Thyroid gland (tissue), 4 donors: Measurements from ENCODE around the gene ZNF777. TPM values are rescaled to one million over a fixed set of nuclear protein-coding genes. Genes with fewer than 3 reads are reported as not detected.

Experiments
- DNase-seq, 2 donors: peaks; one replicate each; pipeline ENCODE4 v3.0.0-alpha.2; 2019
- H3K27ac ChIP-seq, 3 donors: fragments of 200-600 bp; sonication (generic); 1 replicate in 2 of 3; 2 replicates in 1 of 3; pipeline ENCODE4 v1.5.1; 2016 to 2019; ENCODE audit warnings: mild to moderate bottlenecking in 1 of 3, moderate library complexity in 1 of 3
- H3K27me3 ChIP-seq: fragments of 200-600 bp; sonication (generic); one replicate; pipeline ENCODE4 v1.5.1; 2019
- H3K36me3 ChIP-seq, 2 donors: fragments of 200-600 bp; sonication (generic); one replicate each; pipeline ENCODE4 v1.5.1; 2016 to 2019
- H3K4me1 ChIP-seq, 2 donors: fragments of 200-600 bp; sonication (generic); one replicate each; pipeline ENCODE4 v1.5.1; 2017 to 2019
- H3K4me3 ChIP-seq, 3 donors: fragments of 200-600 bp; sonication (generic); replicated peaks in 1 of 3; 1 replicate in 2 of 3; 2 replicates in 1 of 3; pipeline ENCODE4 v1.5.1; 2016; ENCODE audit warnings: mild to moderate bottlenecking in 1 of 3
- H3K9me3 ChIP-seq: fragments of 200-600 bp; sonication (generic); one replicate; pipeline ENCODE4 v1.5.1; 2017
- POLR2A ChIP-seq, 2 donors: fragments of 450-650 bp; IDR thresholded peaks; one replicate each; pipeline ENCODE4 v1.6.1; 2017; ENCODE audit warnings: antibody characterized with exemption in 2 of 2, mild to moderate bottlenecking in 2 of 2, moderate library complexity in 1 of 2
- WGBS, 2 donors: methylation state at CpG; one replicate each; pipeline ENCODE4 v1.1.5; 2017; 5-methylcytosine and 5-hydroxymethylcytosine counted together
- intact Hi-C: fragments of 100-400 bp; cut with DNase I; formaldehyde crosslinking; loops from one replicate; pipeline ENCODE4 v1.15.1; 2023
- total RNA-seq, 4 donors: library from RNA; depleted of rRNA; stranded (reverse); fragments of >200 nt; gene quantifications; one replicate each; pipeline ENCODE4 v1.2.3, GENCODE V29; 2016
- TF ChIP-seq, protein P1 (sequence below), 6 experiments: fragments of 200-600 bp in 3 of 6; fragments of 450-650 bp in 3 of 6; sonication (generic) in 3 of 6; IDR thresholded peaks; one replicate each; pipeline ENCODE4 v1.5.1; 2016 to 2019; ENCODE audit warnings: antibody characterized with exemption in 6 of 6, mild to moderate bottlenecking in 2 of 6, inconsistent platforms in 1 of 6, moderate library complexity in 1 of 6

ZNF777 gene
- total RNA-seq, 4 donors from 2014 or later, result 9.0 to 14.9 (median 12.1) TPM

DNA sequence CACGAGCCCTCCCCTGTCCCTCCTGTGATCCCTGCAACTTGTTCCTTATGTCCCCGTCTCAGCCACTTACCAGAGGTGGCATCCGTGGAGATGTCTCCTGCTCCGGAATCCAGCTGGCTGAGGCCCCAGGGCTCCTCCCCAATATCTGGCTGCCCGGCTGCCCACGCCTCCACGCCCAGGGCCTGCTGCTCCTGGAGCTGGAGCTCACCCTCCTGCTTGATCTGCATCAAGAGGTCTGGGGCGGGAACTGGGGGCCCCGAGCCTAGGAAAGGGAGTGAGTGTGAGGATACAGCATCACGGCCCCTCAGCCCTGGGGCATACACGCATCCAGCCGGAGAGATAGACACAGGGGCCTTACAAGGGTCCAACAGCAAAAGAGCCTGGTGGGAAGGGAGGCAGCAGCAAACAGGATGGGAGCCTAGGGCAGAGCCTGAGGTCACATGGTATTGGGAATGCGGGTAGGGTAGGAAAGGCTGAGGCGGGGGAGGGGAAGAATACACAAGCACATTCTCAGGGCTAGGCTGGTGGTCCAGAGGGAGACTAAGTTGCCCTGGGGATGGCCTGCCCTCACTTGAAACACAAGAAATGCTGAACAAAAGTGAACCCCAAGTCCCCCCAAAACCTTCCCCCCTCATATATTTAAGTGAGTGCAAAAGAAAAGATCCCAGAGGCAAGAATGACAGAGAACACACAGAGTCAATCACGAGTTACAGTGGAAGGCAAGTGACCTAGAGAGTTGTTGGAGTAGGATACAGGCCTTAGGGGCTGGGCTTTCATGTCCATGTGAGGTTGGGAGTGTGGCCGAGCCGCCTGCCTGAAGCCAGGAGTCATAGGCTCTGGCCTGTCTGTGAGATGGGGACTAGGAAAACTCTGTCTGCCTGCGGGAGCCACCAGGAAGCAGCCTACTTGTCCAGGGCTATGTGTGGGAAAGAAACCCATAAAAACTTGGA is 16.9 kb upstream of the ZNF777 start:
- H3K4me1 ChIP-seq, result no peaks in the 10 kb centered on the region
- WGBS, 2 donors, result 92 to 94% methylated on average over 15 to 18 of the region's 18 CpGs
- TF ChIP-seq POLR2A (IDR thresholded peaks at IDR 0.05), result no peak
- TF ChIP-seq, protein P1, sequence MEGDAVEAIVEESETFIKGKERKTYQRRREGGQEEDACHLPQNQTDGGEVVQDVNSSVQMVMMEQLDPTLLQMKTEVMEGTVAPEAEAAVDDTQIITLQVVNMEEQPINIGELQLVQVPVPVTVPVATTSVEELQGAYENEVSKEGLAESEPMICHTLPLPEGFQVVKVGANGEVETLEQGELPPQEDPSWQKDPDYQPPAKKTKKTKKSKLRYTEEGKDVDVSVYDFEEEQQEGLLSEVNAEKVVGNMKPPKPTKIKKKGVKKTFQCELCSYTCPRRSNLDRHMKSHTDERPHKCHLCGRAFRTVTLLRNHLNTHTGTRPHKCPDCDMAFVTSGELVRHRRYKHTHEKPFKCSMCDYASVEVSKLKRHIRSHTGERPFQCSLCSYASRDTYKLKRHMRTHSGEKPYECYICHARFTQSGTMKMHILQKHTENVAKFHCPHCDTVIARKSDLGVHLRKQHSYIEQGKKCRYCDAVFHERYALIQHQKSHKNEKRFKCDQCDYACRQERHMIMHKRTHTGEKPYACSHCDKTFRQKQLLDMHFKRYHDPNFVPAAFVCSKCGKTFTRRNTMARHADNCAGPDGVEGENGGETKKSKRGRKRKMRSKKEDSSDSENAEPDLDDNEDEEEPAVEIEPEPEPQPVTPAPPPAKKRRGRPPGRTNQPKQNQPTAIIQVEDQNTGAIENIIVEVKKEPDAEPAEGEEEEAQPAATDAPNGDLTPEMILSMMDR (IDR thresholded peaks at IDR 0.05), result no peak

DNA sequence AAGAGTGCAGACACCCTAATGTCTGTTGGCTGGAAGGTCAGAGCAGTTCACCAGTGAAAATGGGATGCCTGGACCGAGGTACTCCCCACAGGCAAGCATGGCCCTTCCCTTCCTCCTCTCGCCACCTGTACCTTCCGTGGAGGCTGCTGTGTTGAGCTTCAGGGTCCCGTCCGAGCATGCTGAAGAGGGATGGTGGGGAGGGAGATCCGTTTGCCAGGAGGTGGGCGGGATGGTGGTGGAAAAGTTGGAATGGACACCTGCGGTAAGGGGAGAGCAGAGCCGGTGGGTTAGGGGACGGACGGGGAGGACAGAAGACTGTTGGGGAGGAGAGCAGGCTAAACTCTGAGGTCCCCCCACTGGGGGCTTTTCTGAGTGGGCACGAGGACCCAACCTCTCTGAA is 15.9 kb upstream of the ZNF777 start:
- no peaks in the 10 kb centered on the region for H3K27me3 ChIP-seq
- H3K4me3 ChIP-seq, result no peak overlapping the region
- WGBS, 2 donors, result 92 to 94% methylated on average over 12 of the region's 12 CpGs
- no peak overlapping the region for H3K27ac ChIP-seq
- H3K36me3 ChIP-seq, result peaks cover 30 to 45% of the 10 kb centered on the region in 2 donors
- TF ChIP-seq, protein P1 (IDR thresholded peaks at IDR 0.05), result no peak
- no peak for TF ChIP-seq POLR2A (IDR thresholded peaks at IDR 0.05)
- intact Hi-C loops, result no loop called here
- no peaks in the 10 kb centered on the region for H3K4me1 ChIP-seq
- DNase-seq, result no peak
- H3K9me3 ChIP-seq, result no peaks in the 10 kb centered on the region

More for the DNA sequence above, 16.9 kb upstream of the ZNF777 start:
- no peaks in the 10 kb centered on the region for H3K9me3 ChIP-seq
- intact Hi-C loops, result no loop called here
- H3K27me3 ChIP-seq, result no peaks in the 10 kb centered on the region
- no peak for DNase-seq
- H3K4me3 ChIP-seq, result no peak overlapping the region
- no peak overlapping the region for H3K27ac ChIP-seq
- H3K36me3 ChIP-seq, result peaks cover 30 to 45% of the 10 kb centered on the region in 2 donors

DNA sequence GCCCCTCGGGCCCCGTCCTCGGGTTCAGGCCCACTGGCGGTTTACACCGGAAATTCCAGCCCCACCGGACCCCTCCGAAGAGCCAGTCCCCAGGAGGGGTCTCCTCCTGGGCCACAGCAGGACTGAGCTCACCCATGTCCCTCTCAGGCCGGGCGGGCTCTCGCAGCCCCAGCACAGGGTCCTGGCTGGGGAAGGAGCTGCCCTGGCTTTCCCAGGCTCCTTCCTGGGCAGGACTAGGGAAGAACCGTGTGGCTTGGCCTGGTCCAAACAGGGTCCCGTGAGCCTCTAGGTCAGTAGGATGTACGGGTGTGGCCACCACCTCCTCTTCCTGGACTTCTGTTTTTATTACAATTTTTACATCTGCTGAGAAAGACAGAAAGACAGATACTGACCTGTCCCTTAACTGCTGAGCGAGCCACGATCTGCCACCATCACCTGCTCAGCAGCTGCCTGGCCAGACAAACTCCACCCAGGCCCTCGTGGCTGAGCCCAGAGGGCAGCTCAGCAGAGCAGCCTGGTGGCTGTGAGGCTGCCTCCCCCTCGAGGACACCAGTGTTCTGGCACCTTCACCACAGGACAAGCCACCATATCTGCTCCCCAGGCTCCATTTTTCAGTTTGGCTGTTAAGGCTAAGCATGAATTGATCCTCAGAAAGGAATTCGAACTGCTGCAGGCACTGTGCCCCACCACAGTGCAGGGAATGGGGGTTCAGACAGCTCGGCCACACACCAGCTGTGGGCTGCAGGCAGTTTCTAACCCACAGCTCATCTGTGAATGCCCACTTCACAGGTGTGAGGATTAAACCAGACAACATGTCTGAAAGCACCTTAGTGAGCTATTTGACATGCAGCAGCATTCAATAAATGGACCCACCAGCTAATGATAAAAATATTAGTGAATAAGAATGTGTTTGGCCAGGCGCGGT is 14.5 kb upstream of the ZNF777 start:
- Histone ChIP-seq H3K27ac (no peak overlapping the region), H3K27me3 (no peaks in the 10 kb centered on the region), H3K9me3 (no peaks in the 10 kb centered on the region), H3K36me3 (peaks cover 30 to 45% of the 10 kb centered on the region in 2 donors), H3K4me1 (no peaks in the 10 kb centered on the region), H3K4me3 (no peak overlapping the region)
- TF ChIP-seq, protein P1 (IDR thresholded peaks at IDR 0.05), result no peak
- no peak for TF ChIP-seq POLR2A (IDR thresholded peaks at IDR 0.05)
- no peak for DNase-seq
- intact Hi-C loops, result no loop called here
- WGBS, 2 donors, result 77 to 94% methylated on average over 11 to 16 of the region's 21 CpGs

DNA sequence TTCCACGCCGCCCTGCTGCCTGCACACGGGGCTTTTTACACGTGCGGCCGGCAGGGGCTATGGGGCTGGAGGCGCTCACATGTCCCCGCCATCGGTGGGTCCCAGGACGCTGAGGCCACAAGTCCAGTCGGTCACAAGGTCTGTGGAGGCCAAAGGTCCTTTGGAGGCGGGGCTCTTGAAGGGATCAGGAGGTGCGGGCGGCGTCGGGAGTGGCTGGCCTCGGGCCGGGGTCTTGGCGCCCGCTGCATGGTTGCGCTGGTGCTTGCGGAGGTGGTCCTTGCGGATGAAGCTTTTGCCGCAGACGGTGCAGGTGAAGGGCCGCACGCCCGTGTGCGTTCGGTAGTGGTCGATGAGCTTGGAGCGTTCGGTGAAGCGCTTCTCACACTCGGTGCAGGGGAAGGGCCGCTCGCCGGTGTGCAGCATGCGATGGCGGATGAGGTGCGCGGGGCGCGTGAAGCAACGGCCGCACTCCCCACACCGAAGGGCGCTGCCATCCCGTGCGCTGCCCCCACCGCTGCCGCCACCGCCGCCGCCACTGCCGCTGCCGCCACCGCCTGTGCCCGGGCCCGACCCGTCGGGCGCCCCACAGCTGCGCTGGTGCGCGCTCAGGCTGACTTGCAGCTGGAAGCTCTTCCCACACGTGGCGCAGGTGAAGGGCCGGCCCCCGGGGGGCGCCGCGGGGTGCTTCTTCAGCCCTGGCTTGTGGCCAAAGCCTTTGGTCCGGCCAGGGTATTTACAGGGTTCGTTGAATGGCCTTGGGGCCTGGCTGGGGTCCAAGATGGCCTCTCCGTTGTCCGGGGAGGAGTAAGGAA is 13.7 kb upstream of the ZNF777 start:
- Histone ChIP-seq H3K36me3 (peaks cover 30 to 45% of the 10 kb centered on the region in 2 donors), H3K4me3 (no peak overlapping the region), H3K27ac (no peak overlapping the region), H3K9me3 (no peaks in the 10 kb centered on the region), H3K27me3 (no peaks in the 10 kb centered on the region), H3K4me1 (no peaks in the 10 kb centered on the region)
- whole genome bisulfite sequencing, 2 donors, result 95 to 97% methylated on average over 62 to 65 of the region's 77 CpGs
- TF ChIP-seq, protein P1 (IDR thresholded peaks at IDR 0.05), result no peak
- no peak for TF ChIP-seq POLR2A (IDR thresholded peaks at IDR 0.05)
- DNase-seq, result no peak
- intact Hi-C loops, result no loop called here
